NCI-H187 (cell line): ENCODE results near the gene PALLD.

ENCODE experiments used
- DNase-seq, 2 experiments: peaks; one replicate each; lab custom pipeline; 2025; lab: John Stamatoyannopoulos, UW

The PALLD gene

DNA sequence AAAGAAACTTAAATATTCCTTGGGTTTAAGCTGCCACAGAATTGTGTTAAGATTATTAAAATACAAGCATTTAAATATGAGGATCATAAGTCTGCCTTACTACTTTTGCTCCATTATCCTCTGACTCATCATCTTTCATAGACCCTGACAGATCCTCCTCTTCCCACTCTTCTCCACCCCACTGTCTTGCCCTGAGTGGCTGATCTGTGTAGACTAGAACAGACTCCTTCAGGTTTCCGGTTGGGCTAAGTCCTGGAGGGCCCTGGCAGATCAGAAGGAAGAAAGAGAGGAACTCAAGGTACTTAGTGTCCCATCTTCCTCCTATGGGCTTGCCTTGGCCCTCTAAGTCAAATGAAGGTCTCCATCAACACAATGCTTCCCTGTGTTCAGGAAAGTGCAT lies 30.7 kb downstream of the PALLD start:
- no peak for DNase-seq

DNA sequence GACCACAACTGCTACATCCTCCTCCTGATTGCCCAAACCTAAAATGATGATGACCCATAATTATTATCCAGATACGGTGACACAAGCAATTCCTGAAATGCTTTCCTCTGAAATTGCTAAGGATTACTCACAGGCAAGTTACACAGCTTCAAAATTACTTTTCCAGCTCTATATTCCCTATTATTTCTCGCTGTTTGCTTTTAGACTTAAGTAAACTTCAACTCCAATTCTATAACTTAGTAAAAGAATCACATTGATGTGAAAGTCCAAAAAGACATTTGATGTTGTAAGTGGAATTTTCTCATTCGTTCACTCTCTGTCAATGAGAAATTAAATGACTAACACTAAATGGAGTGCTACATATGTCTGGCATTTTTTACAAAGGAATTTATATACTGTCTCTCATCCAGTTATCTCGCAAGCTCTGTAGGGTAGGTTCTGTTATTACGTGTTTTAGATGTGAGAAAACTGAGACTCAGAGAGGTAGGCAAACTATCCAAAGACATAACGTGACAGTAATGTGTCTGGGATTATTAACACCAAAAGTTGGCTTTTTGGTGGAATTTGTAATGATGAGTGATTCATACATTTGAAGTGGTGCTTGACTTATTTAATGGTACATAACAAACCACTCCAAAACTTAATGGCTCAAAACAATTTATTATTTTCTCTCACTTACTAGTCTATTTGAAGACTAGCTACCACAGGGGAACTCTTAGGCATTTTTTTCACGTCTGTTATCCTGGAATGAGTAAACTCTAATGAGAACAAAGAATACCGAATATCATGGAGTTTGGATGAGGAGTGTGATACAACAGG lies 31.5 kb downstream of the PALLD start:
- DNase-seq, result no peak

DNA sequence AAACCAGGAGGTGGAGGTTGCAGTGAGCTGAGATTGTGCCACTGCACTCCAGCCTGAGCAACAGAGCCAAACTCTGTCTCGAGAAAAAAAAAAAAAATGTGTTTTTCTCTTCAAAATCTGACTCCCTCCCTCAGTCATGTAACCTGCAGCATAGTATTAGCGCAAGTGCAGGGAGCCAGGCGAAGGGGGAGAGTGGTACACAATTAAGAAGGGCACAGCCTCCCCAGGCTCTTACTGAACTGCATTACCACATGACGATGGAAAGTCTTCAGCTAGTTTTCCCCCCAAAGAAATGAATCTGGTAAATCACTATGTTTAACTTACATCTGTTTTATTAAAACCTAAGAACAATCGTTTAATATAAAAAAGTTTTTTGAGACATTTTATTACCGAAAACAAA lies 32.4 kb downstream of the PALLD start:
- DNase-seq, result no peak

DNA sequence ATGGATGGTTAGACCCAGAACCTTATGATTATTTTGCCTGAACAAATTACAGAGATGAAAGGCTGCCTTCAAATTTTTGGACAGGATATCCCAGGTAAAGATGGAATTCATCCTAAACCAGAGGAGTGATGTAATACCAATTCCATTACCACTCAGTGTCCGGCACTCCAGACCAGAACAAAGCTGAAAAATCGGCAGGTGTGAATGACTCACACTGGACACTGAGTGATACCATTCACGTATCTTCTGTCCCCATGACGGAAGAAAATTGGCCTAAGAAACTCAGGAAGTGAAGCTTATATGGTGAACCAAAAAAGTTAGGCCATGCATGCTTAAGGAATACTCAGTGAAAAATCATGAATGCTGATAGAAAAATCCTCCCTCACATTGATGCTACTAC lies 34.5 kb downstream of the PALLD start:
- DNase-seq, result no peak

DNA sequence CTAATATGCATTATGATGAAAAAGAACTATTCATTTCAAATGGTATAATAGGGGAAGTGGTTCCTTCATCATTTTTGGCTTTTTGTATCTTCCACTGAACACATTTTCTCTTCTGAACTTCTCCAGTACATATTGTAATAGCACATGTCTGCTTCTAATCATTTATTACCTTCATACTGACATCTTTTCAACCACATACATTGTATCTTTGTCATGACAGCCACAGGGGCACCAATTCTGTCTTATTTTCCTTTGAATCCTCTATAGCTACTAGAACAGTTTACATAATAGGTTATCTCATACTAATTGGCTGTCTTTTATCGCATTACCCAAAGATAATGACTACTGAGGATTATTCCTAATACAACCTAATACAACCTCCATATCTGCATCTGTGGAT lies 37.7 kb downstream of the PALLD start:
- DNase-seq, result no peak

DNA sequence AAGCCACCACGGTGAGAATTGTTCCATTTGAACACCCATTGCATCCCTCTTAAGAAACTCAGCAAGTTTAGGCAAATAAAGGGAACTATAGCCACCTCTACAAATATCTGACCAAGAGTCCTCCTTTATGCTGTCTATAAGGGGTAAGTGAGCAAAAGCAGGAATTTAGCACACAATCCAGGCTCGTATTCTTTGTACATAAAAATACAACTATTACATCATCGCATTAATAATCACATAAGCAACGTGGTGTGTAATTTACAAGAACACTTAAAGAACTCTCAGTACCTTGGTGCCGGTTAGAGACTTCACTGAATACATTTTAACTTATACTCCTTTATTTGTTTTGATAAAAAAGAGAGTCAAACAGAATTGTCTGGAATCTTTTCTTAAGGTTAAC lies 38.8 kb downstream of the PALLD start:
- no peak for DNase-seq

DNA sequence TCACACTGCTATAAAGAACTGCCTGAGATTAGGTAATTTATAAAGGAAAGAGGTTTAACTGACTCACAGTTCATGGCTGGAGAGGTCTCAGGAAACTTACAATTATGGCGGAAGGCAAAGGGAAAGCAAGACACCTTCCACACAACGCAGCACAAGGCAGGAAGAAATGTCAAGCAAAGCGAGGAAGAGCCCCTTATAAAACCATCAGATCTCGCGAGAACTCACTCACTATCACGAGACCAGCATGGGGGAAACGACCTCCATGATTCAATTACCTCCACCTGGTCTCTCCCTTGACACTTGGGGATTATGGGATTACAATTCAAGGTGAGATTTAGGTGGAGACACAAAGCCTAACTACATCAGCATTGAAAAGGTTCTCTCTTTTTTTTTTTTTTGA lies 39.6 kb downstream of the PALLD start:
- no peak for DNase-seq

DNA sequence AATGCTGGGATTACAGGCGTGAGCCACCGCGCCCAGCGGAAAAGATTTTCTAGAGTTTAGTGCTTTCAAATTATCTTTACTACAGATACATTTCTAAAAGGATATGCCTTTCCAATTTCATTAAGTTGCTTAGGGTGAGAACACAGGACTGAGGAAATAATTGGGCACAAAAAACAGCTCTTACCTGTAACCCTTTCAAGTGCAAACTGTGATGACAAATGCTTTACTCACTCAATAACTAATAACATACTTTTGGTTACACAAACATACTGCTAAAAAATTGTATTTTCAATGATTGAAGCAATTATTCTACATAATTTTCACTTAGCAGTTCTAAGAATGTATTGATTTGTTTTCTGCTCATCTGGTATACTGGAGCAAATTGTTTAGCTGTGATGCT lies 40.2 kb downstream of the PALLD start:
- no peak for DNase-seq

DNA sequence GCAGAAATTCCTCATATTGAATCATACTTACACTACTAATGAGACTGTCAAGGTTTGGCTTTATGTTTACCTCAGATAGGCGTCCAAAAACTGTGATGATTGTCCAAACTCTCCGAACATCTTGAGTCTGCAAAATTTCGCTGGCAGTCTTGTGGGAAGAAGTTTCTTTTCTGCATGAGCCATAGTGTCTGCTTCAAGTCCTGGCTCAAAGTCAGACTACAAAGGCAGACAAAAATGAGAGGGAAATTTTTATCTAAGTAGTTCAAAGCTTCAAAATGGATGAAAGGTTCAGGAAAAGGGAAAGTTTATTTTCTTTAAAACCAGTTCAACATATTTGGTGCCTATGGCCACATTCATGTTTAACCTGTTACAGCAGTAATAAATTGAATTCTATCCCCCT lies 40.7 kb downstream of the PALLD start:
- DNase-seq, result no peak

DNA sequence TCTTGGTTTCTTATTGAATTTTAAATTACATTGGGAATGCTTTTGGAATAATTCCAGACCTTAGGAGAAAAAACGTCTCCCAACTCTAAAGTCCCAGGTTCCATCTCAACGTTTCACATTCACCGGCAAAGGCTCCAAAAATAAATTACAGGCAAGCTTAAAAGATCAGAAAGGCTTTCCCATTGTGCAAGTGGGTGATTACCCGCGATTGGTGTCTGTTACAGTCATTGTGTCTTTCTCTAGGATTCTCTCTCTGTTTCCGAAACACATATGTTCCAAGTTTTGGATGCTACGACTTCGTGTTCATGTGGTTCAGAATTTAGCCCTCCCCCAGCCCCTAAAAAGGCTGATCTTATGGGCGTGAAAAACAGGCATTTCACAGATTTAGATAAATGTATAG lies 41.8 kb downstream of the PALLD start:
- no peak for DNase-seq

DNA sequence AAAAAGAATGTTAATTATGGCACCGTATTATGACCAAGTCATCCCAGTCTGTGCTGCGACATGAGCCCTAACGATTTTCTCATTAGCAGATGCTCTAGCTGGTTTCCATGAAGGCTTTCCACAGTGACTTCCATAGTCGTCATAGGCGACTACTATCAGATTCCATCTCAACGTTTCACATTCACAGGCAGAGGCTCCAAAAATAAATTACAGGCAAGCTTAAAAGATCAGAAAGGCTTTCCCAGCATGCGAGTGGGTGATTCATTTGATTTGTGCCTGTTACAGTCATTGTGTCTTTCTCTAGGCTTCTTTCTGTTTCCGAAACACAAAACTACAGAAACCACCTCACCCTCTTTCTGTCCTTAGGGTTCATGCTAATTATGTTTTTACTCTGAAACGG lies 43.2 kb downstream of the PALLD start:
- DNase-seq, result no peak

DNA sequence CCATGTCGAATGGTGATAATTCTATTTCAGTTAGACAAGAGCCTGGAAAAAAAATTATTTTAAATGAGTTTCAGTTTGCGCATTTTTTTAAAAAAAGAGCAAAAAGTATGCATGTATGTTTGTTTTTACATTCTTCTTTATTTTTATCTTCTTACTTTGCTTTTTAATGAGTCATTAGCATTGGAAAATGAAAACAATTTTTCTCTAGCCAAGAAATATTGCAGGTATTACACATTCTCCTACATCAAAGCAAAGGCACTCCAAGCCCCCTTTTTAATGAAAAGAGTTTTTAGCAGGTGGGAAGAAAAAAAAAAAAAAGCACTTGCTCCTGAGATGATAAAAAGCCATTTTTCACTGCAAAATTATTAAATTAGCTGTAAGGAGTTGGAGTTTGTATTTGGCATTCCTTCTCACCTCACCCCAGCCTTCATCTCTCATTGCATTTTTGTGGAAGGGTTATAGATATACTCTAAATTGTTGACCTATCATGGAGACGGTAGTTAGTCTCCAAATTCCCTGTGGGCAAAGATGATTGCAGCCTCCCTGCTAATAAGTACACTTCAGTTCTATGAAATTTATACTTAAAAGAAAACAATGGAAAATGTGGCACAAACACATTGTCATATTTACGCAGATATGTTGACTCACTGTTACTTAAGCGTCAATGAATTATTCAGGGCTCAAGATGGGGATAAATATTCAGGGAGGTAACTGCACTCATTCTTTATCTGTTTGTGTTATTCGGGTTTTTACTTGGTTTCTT lies 43.8 kb downstream of the PALLD start:
- no peak for DNase-seq

DNA sequence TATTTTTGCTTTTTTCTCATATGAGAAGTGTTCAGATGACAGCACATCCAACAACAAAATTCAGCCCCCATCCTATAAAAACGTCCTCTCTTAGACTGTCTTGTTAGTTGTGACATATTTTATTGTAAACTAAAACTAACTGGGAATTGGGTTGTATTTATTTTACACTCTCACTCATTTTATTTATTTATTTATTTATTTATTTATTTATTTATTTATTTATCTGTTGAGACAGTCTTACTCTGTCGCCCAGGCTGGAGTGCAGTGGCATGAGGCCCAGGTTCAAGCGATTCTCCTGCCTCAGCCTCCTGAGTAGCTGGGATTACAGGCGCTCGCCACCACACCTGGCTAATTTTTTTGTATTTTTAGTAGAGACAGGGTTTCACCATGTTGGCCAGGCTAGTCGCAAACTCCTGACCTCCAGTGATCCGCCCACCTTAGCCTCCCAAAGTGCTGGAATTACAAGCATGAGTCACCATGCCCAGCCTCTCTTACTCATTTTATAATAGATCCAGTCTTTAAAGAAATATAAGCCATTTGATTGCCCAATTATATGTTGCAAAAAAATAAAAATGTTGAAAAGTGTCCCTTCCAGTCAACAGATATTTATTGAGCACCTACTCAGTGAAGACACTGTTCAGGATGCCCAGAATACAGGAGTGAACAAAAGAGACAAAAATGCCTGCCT lies 44.6 kb downstream of the PALLD start:
- DNase-seq, result no peak

DNA sequence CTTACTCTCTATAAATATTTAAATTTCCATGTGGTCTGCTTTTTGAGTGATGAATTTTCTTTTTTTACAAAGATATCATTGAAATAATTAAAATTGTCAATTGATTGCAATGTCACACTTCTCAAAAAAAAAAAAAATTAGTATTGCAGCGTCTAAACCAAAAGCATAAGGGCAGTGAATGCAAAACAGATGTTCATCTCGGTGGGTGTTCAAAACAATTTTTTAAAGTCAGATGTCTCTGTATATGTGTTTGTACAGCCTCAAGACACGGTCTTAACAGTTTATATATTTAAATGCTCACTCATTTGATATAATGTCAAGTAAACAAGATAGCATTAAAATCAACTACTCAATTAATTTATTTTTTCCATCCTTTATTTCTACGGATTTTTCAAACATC lies 52.3 kb downstream of the PALLD start:
- no peak for DNase-seq

DNA sequence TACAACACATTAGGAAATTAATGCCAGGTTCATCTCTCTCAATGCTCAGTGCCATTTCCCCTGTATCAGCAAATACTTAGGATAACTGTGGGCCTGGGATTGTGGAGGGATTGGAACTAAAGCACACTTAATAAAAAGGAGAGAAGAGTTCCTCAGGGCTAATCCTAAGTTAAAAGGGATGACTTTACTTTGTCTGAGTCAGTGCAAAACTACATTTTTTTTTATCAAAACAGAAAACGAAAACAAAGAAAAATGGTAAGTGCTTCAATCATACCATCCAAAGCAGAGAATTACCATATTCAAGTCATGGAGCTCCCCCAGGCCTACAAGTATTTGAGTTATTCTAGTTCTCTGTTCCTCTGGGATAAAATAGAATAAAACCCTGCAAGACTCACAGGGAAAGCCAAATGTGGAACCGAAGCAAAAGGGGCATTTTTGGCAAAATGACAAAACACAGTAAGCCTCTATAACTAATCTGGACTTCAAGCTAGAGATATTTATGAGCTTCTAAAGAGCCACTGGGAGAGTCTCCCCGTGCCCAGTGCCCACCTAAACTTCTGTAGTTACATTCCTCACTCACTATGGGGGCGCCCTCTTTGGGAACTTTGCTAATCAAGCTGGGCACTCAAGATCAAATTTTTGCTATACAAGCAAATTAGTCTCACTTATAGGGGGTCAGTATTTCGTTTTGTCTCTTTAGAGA lies 53.4 kb downstream of the PALLD start:
- no peak for DNase-seq

DNA sequence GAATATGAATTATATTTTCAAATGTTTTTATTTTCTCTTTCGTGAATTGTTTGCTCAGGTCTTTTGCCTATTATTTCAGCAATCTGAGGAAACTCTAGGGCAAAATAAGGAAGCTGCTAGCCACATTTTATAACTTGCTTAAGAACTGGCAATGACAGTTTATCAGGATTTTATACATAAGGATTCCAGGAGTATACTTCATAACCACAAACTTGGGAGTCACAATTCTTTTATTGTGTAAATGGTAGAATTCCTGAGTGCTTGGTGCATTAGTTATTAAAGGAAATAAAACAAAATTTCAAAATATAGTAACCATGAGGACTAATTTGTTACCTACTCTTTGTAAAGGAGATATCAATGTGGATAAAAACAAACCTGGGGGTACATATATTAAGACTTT lies 54.4 kb downstream of the PALLD start:
- DNase-seq, result no peak

DNA sequence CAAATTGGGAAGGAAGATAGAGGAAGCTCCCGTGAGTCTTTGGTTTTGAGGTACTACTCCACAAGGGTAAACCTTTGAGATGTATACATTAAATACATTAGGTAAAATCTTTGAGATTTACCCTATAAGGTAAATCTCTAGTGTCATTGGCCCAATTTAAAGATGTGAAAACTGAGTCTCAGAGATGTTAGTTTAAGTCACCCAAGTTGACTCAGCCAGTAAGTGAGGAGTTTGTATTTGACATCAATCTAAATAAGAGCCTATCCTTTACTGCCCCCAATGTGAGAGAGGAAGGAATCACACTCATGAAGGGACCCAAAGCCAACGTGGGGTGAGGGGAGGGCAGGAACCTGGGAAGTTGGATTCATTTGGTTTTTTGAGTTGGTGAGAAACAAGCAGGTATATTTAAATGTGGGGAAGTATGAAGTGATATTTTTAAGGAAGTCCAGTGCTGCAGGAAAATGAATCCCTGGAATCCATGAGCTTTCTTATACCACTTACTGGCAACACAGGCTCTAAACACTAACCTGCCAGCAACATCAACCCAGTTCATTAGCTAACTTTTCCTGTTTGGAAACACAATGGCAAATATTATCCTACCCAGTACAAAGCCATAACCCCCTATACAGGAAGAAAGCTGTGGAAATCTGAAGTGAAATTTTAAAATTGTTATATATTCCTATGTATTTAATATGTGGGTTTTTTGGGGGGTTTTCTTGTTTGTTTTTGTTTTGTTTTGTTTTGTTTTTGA lies 55.3 kb downstream of the PALLD start:
- DNase-seq, result no peak

DNA sequence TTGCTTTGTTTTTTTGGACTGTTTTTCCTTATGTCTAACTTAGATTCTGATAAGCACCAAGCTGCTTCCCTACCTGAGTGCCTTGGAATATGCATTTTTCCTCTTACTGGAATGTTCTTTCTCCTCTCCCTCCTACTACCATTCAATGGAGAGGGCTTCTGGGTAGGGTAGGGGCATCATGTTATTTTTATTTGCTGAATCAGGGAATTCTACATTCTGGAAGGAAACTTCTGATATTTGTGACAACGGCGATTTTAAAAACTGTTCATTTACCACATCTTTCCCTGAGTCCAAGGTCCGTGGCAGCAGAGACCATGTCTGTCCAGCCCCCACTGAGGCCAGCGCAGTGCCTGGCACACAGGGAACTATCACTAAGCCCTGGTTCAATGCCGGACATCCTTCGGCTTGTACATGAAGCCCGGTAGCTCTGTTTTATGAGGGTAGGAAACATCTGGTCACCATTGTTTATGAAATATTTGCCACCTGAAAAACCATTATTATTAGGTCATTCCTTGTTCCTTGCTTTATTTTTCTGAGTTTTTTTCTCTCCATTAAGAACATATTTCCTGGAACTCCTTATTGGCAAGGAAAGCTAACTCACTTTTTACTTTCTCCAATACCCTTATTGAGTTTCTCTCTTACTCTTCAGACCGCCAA lies 57.0 kb downstream of the PALLD start:
- no peak for DNase-seq

DNA sequence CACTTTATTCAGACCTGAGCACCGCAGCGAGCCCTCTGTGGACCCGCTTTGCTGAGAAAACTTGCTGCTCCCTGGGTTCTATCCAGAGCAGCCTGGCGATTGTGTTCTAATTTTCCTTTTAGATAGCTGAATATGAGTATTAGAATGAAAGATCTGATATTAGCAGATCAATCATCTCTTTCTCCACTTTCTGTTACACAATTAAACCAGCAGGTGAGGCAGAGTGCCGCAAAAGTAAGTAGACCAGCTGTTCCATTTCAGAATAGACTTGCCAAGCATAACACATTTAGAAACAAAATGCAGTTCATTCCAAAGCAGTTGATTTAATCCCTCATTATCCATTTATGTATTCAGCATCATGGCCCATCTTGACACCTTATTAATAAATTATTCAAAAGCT lies 58.6 kb downstream of the PALLD start:
- no peak for DNase-seq

DNA sequence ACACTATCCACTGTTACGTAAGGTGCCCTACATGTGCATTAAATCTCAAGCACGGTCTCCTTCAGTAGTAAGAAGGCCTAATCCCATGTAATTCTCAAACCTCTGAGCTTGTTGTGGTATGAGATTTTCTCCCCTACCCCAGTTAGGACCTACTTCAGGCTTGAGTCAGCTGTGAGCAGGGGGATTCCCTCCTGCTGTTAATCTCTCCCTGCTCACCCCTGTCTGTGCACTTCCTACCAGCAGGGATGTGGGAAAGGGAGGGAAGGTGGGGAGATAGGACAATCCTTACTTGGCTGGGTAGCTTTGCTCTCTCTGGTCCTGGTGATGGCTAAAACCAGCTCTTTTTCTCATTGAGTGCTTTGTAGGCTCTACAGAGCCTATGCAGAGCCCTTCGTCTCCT lies 60.8 kb downstream of the PALLD start:
- DNase-seq, result no peak

DNA sequence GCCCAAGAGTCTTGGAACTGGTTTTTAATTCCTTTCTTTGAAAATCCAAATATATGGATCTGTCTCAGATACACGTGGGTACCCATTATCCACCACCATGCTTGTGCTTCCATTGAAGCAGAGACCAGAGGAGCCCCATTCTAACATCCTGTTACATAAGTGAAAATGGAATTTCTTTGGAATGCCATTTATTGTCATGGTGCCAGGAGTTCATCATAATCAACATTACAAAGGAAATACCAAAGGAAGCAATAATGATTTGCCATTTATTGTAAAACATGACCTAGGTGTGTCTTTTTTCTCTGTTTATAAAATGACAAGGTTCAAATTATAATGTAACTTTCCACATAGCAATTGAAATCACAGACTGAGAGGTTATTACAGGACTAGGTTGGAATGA lies 61.7 kb downstream of the PALLD start:
- no peak for DNase-seq
